HEK293 (cell line): ENCODE measurements around the gene MSLN.

Source experiments
- CTCF ChIA-PET: fragments of 350-600 bp; formaldehyde crosslinking; extraction: SDS; loops from one replicate; lab custom pipeline; 2021; ENCODE audit warnings: antibody characterized with exemption; lab: Yijun Ruan, JAX
- POLR2A ChIA-PET: fragments of 300-600 bp; formaldehyde crosslinking; extraction: SDS; loops from one replicate; lab custom pipeline; 2020; ENCODE audit warnings: antibody characterized with exemption, inconsistent platforms; lab: Yijun Ruan, JAX
- H3K27ac ChIP-seq: fragments of 200-500 bp; sonication (Bioruptor generic); 2 replicates; pipeline ENCODE4 v1.5.1; 2014; ENCODE audit warnings: low read depth, low read length, control low read depth, inconsistent platforms; ENCODE audit errors: extremely low read depth
- H3K36me3 ChIP-seq, 2 experiments: fragments of 200-500 bp in 1 of 2; sonication (Bioruptor generic) in 1 of 2; 1 replicate in 1 of 2; 2 replicates in 1 of 2; pipeline ENCODE4 v1.5.1; 2014 to 2017; ENCODE audit warnings: inconsistent platforms in 2 of 2, low read length in 2 of 2; ENCODE audit not compliant: control insufficient read depth in 2 of 2, insufficient read depth in 1 of 2
- H3K4me1 ChIP-seq: fragments of 200-500 bp; sonication (Bioruptor generic); 2 replicates; pipeline ENCODE4 v1.5.1; 2014; ENCODE audit warnings: mild to moderate bottlenecking, low read length, inconsistent platforms; ENCODE audit not compliant: control insufficient read depth, insufficient read depth
- H3K4me3 ChIP-seq: 2 replicates; pipeline ENCODE4 v1.5.1; 2011; ENCODE audit warnings: low read depth, mild to moderate bottlenecking, control low read depth, low read length, moderate library complexity
- H3K9me3 ChIP-seq: fragments of 200-500 bp; sonication (Bioruptor generic); 2 replicates; pipeline ENCODE4 v1.5.1; 2014; ENCODE audit warnings: low read depth, low read length, inconsistent platforms; ENCODE audit not compliant: control insufficient read depth, insufficient read depth
- CTCF ChIP-seq: fragments of 450-650 bp; formaldehyde crosslinking; IDR thresholded peaks from 2 replicates; pipeline ENCODE4 v1.5.1; 2016; ENCODE audit warnings: missing biosample characterization, missing genetic modification characterization
- GLIS1 ChIP-seq: fragments of 450-650 bp; formaldehyde crosslinking; IDR thresholded peaks from 2 replicates; pipeline ENCODE4 v1.5.1; 2016; ENCODE audit warnings: missing biosample characterization, missing genetic modification characterization
- GLIS2 ChIP-seq: fragments of 450-650 bp; formaldehyde crosslinking; IDR thresholded peaks from 2 replicates; pipeline ENCODE4 v1.5.1; 2016; ENCODE audit warnings: missing biosample characterization, missing genetic modification characterization
- KLF17 ChIP-seq: fragments of 450-650 bp; formaldehyde crosslinking; IDR thresholded peaks from 2 replicates; pipeline ENCODE4 v1.5.1; 2016; ENCODE audit warnings: missing biosample characterization, missing genetic modification characterization
- MEIS1 ChIP-seq: sonication (generic); formaldehyde crosslinking; IDR thresholded peaks from 2 replicates; pipeline ENCODE4 v1.8.1; 2022; ENCODE audit warnings: missing genetic modification reagents, mild to moderate bottlenecking, borderline replicate concordance
- SP3 ChIP-seq: fragments of 450-650 bp; formaldehyde crosslinking; IDR thresholded peaks from 2 replicates; pipeline ENCODE4 v1.5.1; 2016; ENCODE audit warnings: missing biosample characterization, missing genetic modification characterization
- SP7 ChIP-seq: fragments of 450-650 bp; formaldehyde crosslinking; IDR thresholded peaks from 2 replicates; pipeline ENCODE4 v1.5.1; 2016; ENCODE audit warnings: missing biosample characterization, missing genetic modification characterization
- ZBTB11 ChIP-seq: fragments of 450-650 bp; formaldehyde crosslinking; conservative IDR thresholded peaks from 2 replicates; pipeline ENCODE4 v1.5.1; 2016; ENCODE audit warnings: low read depth, missing biosample characterization, missing genetic modification characterization
- ZBTB17 ChIP-seq: fragments of 450-650 bp; formaldehyde crosslinking; IDR thresholded peaks from 2 replicates; pipeline ENCODE4 v1.5.1; 2016; ENCODE audit warnings: missing biosample characterization, missing genetic modification characterization
- ZEB2 ChIP-seq: fragments of 450-650 bp; formaldehyde crosslinking; IDR thresholded peaks from 2 replicates; pipeline ENCODE4 v1.5.1; 2016; ENCODE audit warnings: missing biosample characterization, missing genetic modification characterization
- ZFP37 ChIP-seq: fragments of 450-650 bp; formaldehyde crosslinking; IDR thresholded peaks from 2 replicates; pipeline ENCODE4 v1.5.1; 2016; ENCODE audit warnings: missing biosample characterization, missing genetic modification characterization
- ZNF324 ChIP-seq: fragments of 450-650 bp; formaldehyde crosslinking; IDR thresholded peaks from 2 replicates; pipeline ENCODE4 v1.5.1; 2016; ENCODE audit warnings: missing biosample characterization, missing genetic modification characterization
- ZNF335 ChIP-seq: fragments of 450-650 bp; formaldehyde crosslinking; conservative IDR thresholded peaks from 2 replicates; pipeline ENCODE4 v1.5.1; 2016; ENCODE audit warnings: missing biosample characterization, missing genetic modification characterization
- ZNF394 ChIP-seq: fragments of 450-650 bp; formaldehyde crosslinking; IDR thresholded peaks from 2 replicates; pipeline ENCODE4 v1.5.1; 2016; ENCODE audit warnings: missing biosample characterization, missing genetic modification characterization, mild to moderate bottlenecking, moderate library complexity, borderline replicate concordance
- ZNF423 ChIP-seq: fragments of 450-650 bp; formaldehyde crosslinking; IDR thresholded peaks from 2 replicates; pipeline ENCODE4 v1.5.1; 2016; ENCODE audit warnings: missing biosample characterization, missing genetic modification characterization
- ZNF433 ChIP-seq: fragments of 450-650 bp; formaldehyde crosslinking; IDR thresholded peaks from 2 replicates; pipeline ENCODE4 v1.5.1; 2016; ENCODE audit warnings: missing biosample characterization, missing genetic modification characterization, low read depth
- ZNF600 ChIP-seq: fragments of 450-650 bp; formaldehyde crosslinking; IDR thresholded peaks from 2 replicates; pipeline ENCODE4 v1.5.1; 2016; ENCODE audit warnings: missing biosample characterization, missing genetic modification characterization
- ZNF645 ChIP-seq: fragments of 450-650 bp; formaldehyde crosslinking; IDR thresholded peaks from 2 replicates; pipeline ENCODE4; 2016; ENCODE audit warnings: missing biosample characterization, missing genetic modification characterization
- ZNF654 ChIP-seq: fragments of 450-650 bp; formaldehyde crosslinking; IDR thresholded peaks from 2 replicates; pipeline ENCODE4 v1.5.1; 2016; ENCODE audit warnings: low read depth, missing biosample characterization, missing genetic modification characterization
- ZNF76 ChIP-seq: fragments of 450-650 bp; formaldehyde crosslinking; IDR thresholded peaks from 2 replicates; pipeline ENCODE4; 2016; ENCODE audit warnings: low read depth, missing biosample characterization, missing genetic modification characterization, borderline replicate concordance
- ZNF777 ChIP-seq: fragments of 450-650 bp; formaldehyde crosslinking; IDR thresholded peaks from 2 replicates; pipeline ENCODE4 v1.5.1; 2017; ENCODE audit warnings: missing biosample characterization, missing genetic modification characterization, borderline replicate concordance
- ZSCAN30 ChIP-seq: fragments of 450-650 bp; IDR thresholded peaks from 2 replicates; pipeline ENCODE4 v1.5.1; 2018; ENCODE audit warnings: missing biosample characterization, mild to moderate bottlenecking, missing genetic modification characterization, moderate library complexity

MSLN gene

GRCh38 chr16:807347-808084, 47.0 kb downstream of the MSLN start (continued):
- TF ChIP-seq SP7 (tag by site-specific recombination) (peak; percentile 67; the same call in 1 of the 2 replicates), ZNF394 (tag by site-specific recombination) (no peak; the same call in 1 of the 2 replicates), KLF17 (tag by site-specific recombination) (peak; percentile 65; the same call in 1 of the 2 replicates), ZBTB11 (tag by site-specific recombination) (peak; percentile 94), SP3 (tag by site-specific recombination) (peak; percentile 73), ZNF76 (tag by site-specific recombination) (peak; percentile 80; the same call in 1 of the 2 replicates), ZNF645 (no peak), ZFP37 (tag by site-specific recombination) (peak; percentile 18; the same call in 1 of the 2 replicates), ZNF324 (tag by site-specific recombination) (0 out of 2 replicates have a peak, but pooled peaks have one; percentile 69), ZEB2 (peak; percentile 98), ZNF423 (0 out of 2 replicates have a peak, but pooled peaks have one; percentile 31), MEIS1 (CRISPR knock-in tag) (no peak)

GRCh38 chr16:808085-808386, 47.5 kb downstream of the MSLN start:
- H3K36me3 ChIP-seq, result no peaks in the 10 kb centered on the region
- no peaks in the 10 kb centered on the region for H3K9me3 ChIP-seq
- TF ChIP-seq ZNF433 (tag by site-specific recombination) (no peak), ZBTB17 (peak; percentile 1; the same call in 1 of the 2 replicates), ZNF777 (peak; percentile 19; the same call in 1 of the 2 replicates), ZNF324 (tag by site-specific recombination) (0 out of 2 replicates have a peak, but pooled peaks have one; percentile 2)
- POLR2A ChIA-PET, result no interaction called here
- peak overlapping the region; percentile 80 for H3K4me3 ChIP-seq
- peak overlapping the region; percentile 70; the same call in 1 of the 2 replicates for H3K27ac ChIP-seq
- H3K4me1 ChIP-seq, result no peaks in the 10 kb centered on the region
- CTCF ChIA-PET, result interaction anchor here (1.0 to 1.8 kb wide), 2 partner anchors 96 to 249 kb away, joined by 4 read pairs; no protein-coding TSS in a partner anchor

GRCh38 chr16:813204-813915, 52.8 kb downstream of the MSLN start:
- POLR2A ChIA-PET, result no interaction called here
- H3K27ac ChIP-seq, result no peak overlapping the region
- H3K9me3 ChIP-seq, result no peaks in the 10 kb centered on the region
- H3K4me1 ChIP-seq, result no peaks in the 10 kb centered on the region
- no peaks in the 10 kb centered on the region for H3K36me3 ChIP-seq
- no peak overlapping the region for H3K4me3 ChIP-seq
- CTCF ChIA-PET, result interaction anchor here (0.8 to 3.9 kb wide), 3 partner anchors 243 to 290 kb away, joined by 3 to 31 read pairs (median 6); no protein-coding TSS in a partner anchor
- TF ChIP-seq ZNF335 (tag by site-specific recombination), result peak; percentile 37; the same call in 1 of the 2 replicates
- 0 out of 2 replicates have a peak, but pooled peaks have one; percentile 4 for TF ChIP-seq GLIS1 (tag by site-specific recombination)
- TF ChIP-seq ZNF600 (tag by site-specific recombination), result peak; percentile 46
- peak; percentile 30; the same call in 1 of the 2 replicates for TF ChIP-seq GLIS2
- TF ChIP-seq ZNF423, result no peak
- peak; percentile 44 for TF ChIP-seq ZNF654 (tag by site-specific recombination)
- peak; percentile 47; the same call in 1 of the 2 replicates for TF ChIP-seq CTCF (tag by site-specific recombination)
- TF ChIP-seq ZSCAN30, result 0 out of 2 replicates have a peak, but pooled peaks have one; percentile 31
